Endodermal cell (in vitro differentiated cells): ENCODE data around the gene MACC1. TPM values are rescaled to one million over a fixed set of nuclear protein-coding genes. Genes with fewer than 3 reads are reported as not detected.

Source experiments
- DNase-seq: peaks from one replicate; pipeline ENCODE4 v3.0.0-alpha.2; 2017
- H3K27ac ChIP-seq: 2 replicates; pipeline ENCODE4 v1.5.1; 2013; ENCODE audit warnings: mild to moderate bottlenecking, low read depth, low read length, moderate library complexity
- H3K27me3 ChIP-seq: 2 replicates; pipeline ENCODE4 v1.6.1; 2013; ENCODE audit warnings: mild to moderate bottlenecking, low read length, moderate library complexity; ENCODE audit not compliant: insufficient read depth, control insufficient read depth, poor library complexity, severe bottlenecking
- H3K36me3 ChIP-seq: 2 replicates; pipeline ENCODE4 v1.7.0; 2013; ENCODE audit warnings: mild to moderate bottlenecking, low read length, moderate library complexity; ENCODE audit not compliant: control insufficient read depth, insufficient read depth
- H3K4me1 ChIP-seq: one replicate; pipeline ENCODE4 v1.7.0; 2013; ENCODE audit warnings: low read length; ENCODE audit not compliant: control insufficient read depth, insufficient read depth
- H3K4me3 ChIP-seq: 2 replicates; pipeline ENCODE4 v1.5.1; 2013; ENCODE audit warnings: mild to moderate bottlenecking, low read length, moderate library complexity
- H3K9ac ChIP-seq: 2 replicates; pipeline ENCODE4 v1.6.1; 2013; ENCODE audit warnings: mild to moderate bottlenecking, low read length, moderate library complexity; ENCODE audit not compliant: poor library complexity, severe bottlenecking; ENCODE audit errors: extremely low read depth
- H3K9me3 ChIP-seq: 2 replicates; pipeline ENCODE4 v1.6.1; 2013; ENCODE audit warnings: mild to moderate bottlenecking, low read length, moderate library complexity; ENCODE audit not compliant: control insufficient read depth
- H3K27ac Mint-ChIP-seq: 2 replicates; pipeline ENCODE4 v1.8.0; 2020; ENCODE audit warnings: mixed read lengths
- H3K27me3 Mint-ChIP-seq: 2 replicates; pipeline ENCODE4 v1.8.0; 2021; ENCODE audit warnings: mild to moderate bottlenecking, mixed read lengths; ENCODE audit not compliant: insufficient read depth
- H3K36me3 Mint-ChIP-seq: 2 replicates; pipeline ENCODE4 v1.8.0; 2020; ENCODE audit warnings: low read depth, mixed read lengths
- H3K4me1 Mint-ChIP-seq: 2 replicates; pipeline ENCODE4 v1.8.0; 2020; ENCODE audit warnings: mixed read lengths
- H3K4me3 Mint-ChIP-seq: 2 replicates; pipeline ENCODE4 v1.8.0; 2020; ENCODE audit warnings: mild to moderate bottlenecking, moderate library complexity, mixed read lengths
- H3K9me3 Mint-ChIP-seq: 2 replicates; pipeline ENCODE4 v1.8.0; 2020; ENCODE audit warnings: mild to moderate bottlenecking, mixed read lengths
- CTCF ChIP-seq: fragments of 200-600 bp; sonication (generic); conservative IDR thresholded peaks from 2 replicates; pipeline ENCODE4 v1.5.0; 2021; ENCODE audit warnings: antibody characterized with exemption, mild to moderate bottlenecking
- WGBS, 2 experiments: methylation state at CpG; one replicate each; pipeline versions ENCODE4 v1.1.5 to v1.1.7; 2013; ENCODE audit warnings: missing lambda C conversion rate in 2 of 2, mixed read lengths in 1 of 2; ENCODE audit not compliant: insufficient coverage in 1 of 2, insufficient read length in 1 of 2; 5-methylcytosine and 5-hydroxymethylcytosine counted together
- total RNA-seq, 2 donors: library from RNA; stranded (reverse); fragmentation: NEBNext Ultra II Directional in 1 of 2; extraction: Animal tissue kit (Norgen Biotek cat#: 25700) in 1 of 2; gene quantifications; 2 replicates in 1 of 2; 3 replicates in 1 of 2; pipeline ENCODE4 v1.2.1, GENCODE V29; 2021

Gene MACC1
- total RNA-seq, 2 donors from 2014 or later = 1.4 to 2.0 TPM

DNA sequence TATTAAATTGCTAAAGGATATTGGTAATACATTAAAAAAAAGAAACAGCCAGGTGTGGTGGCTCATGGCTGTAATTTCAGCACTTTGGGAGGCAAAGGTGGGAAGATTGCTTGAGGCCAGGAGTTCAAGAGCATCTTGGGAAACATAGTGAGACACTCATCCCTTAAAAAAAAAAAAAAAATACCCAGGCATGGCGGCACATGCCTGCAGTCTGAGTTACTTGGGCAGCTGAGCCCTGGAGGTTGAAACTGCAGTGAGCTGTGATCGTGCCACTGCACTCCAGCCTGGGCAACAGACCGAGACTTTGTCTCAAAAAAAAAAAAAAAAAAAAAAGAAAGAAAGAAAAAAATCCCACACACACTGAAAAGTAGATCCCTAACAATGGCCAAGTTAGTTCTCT, 59.7 kb downstream of the MACC1 start:
- Mint-ChIP-seq H3K4me3 (no peak overlapping the region), H3K36me3 (no peaks in the 10 kb centered on the region), H3K27me3 (no peaks in the 10 kb centered on the region), H3K4me1 (peaks cover 12% of the 10 kb centered on the region), H3K9me3 (no peaks in the 10 kb centered on the region), H3K27ac (no peak overlapping the region)
- Histone ChIP-seq H3K4me3 (no peak overlapping the region), H3K9me3 (no peaks in the 10 kb centered on the region), H3K27me3 (no peaks in the 10 kb centered on the region), H3K36me3 (no peaks in the 10 kb centered on the region), H3K27ac (no peak overlapping the region), H3K9ac (no peak overlapping the region), H3K4me1 (no peaks in the 10 kb centered on the region)
- no peak for TF ChIP-seq CTCF
- no peak for DNase-seq
- 87% methylated on average over 3 of the region's 3 CpGs; no CpG with 5 or more reads in 1 of the 2 experiments for WGBS, 2 experiments

- no peak for TF ChIP-seq CTCF
- H3K9me3 ChIP-seq = no peaks in the 10 kb centered on the region
- Mint-ChIP-seq H3K27me3 (no peaks in the 10 kb centered on the region), H3K4me1 (peaks cover 12% of the 10 kb centered on the region), H3K9me3 (no peaks in the 10 kb centered on the region), H3K27ac (no peak overlapping the region), H3K36me3 (peaks cover 3% of the 10 kb centered on the region), H3K4me3 (no peak overlapping the region)
- H3K27ac ChIP-seq = no peak overlapping the region
- H3K4me3 ChIP-seq = no peak overlapping the region
- H3K4me1 ChIP-seq = no peaks in the 10 kb centered on the region
- H3K27me3 ChIP-seq = no peaks in the 10 kb centered on the region
- H3K9ac ChIP-seq = no peak overlapping the region
- no peak for DNase-seq
- 94 to 98% methylated on average over 4 to 5 of the region's 5 CpGs for WGBS, 2 experiments
- no peaks in the 10 kb centered on the region for H3K36me3 ChIP-seq
These were observed 63.2 kb downstream of the MACC1 start for GRCh38 chr7:20153999-20154398.

DNA sequence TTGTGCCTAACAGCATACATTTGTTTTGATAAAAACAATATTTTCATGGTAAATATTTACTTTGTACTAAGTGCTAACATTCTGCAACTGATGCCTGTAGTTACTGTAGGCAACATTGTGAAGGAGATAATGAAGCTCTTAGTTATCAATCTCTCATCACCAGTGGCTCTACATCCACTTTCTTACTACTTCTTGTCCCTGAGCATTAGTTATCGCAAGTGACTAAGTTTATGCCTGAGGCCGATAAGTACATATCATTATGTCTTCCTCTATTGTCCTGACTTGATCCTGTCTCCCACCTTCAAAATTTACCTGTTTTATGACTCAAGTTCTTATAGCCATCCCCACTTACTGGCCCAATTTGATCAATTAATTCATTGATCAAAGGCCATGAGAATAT, 63.6 kb downstream of the MACC1 start:
- no peaks in the 10 kb centered on the region for H3K4me1 ChIP-seq
- no peak overlapping the region for H3K27ac Mint-ChIP-seq
- H3K9me3 Mint-ChIP-seq = no peaks in the 10 kb centered on the region
- H3K27me3 Mint-ChIP-seq = no peaks in the 10 kb centered on the region
- WGBS, 2 experiments = 95 to 96% methylated on average over 2 of the region's 2 CpGs
- no peak overlapping the region for H3K9ac ChIP-seq
- no peaks in the 10 kb centered on the region for H3K9me3 ChIP-seq
- no peaks in the 10 kb centered on the region for H3K27me3 ChIP-seq
- H3K27ac ChIP-seq = no peak overlapping the region
- H3K36me3 ChIP-seq = no peaks in the 10 kb centered on the region
- no peak for TF ChIP-seq CTCF
- H3K4me3 ChIP-seq = no peak overlapping the region
- no peak overlapping the region for H3K4me3 Mint-ChIP-seq
- peaks cover 3% of the 10 kb centered on the region for H3K36me3 Mint-ChIP-seq
- no peak for DNase-seq
- peaks cover 12% of the 10 kb centered on the region for H3K4me1 Mint-ChIP-seq
